K562 (cell line): ENCODE results near the gene SND1. TPM values are rescaled to one million over a fixed set of nuclear protein-coding genes. Genes with fewer than 3 reads are reported as not detected.

Source experiments
- ATAC-seq: fragments of 200-7000 bp; cut with Tn5 transposase; 3 replicates; pipeline ENCODE4 v1.9.1; 2020; ENCODE audit warnings: moderate library complexity
- BruUV-seq: library from RNA; stranded (reverse); fragments of 400-500 nt; replicated peaks from 2 replicates; lab custom pipeline; 2021; lab: Mats Ljungman, UMichigan
- CTCF ChIA-PET: fragments of 300-600 bp; formaldehyde crosslinking; extraction: SDS; loops from one replicate; lab custom pipeline; 2021; ENCODE audit warnings: low intra/inter-chr PET ratio; lab: Yijun Ruan, JAX
- POLR2A ChIA-PET: fragments of 300-600, 350-650 bp; sonication (Branson Sonifier 250); formaldehyde crosslinking; extraction: SDS; loops from one replicate; lab custom pipeline; 2021; ENCODE audit warnings: antibody characterized with exemption, inconsistent platforms; lab: Yijun Ruan, JAX
- DNase-seq, 4 experiments: peaks; one replicate each; pipeline versions ENCODE4 v3.0.0 to v3.0.0-alpha.2; 2011 to 2018; ENCODE audit warnings: low spot score in 3 of 4, mixed read lengths in 3 of 4; ENCODE audit errors: extremely low read depth in 1 of 4
- FAIRE-seq: peaks from 2 replicates; lab custom pipeline; 2011; peaks lifted over from hg19 to GRCh38; lab: Jason Lieb, UNC
- H2AFZ ChIP-seq: 2 replicates; pipeline ENCODE4 v1.6.0; 2011; ENCODE audit warnings: low read depth, low read length, control low read depth, inconsistent platforms
- H3K27ac ChIP-seq: fragments of 200-600 bp; 3 replicates; pipeline ENCODE4 v1.8.0; 2011; ENCODE audit warnings: low read depth, mild to moderate bottlenecking, control low read depth, inconsistent platforms, low read length, moderate library complexity, mixed read lengths; ENCODE audit errors: extremely low read depth
- H3K27me3 ChIP-seq, 2 experiments: fragments of 300-600 bp in 1 of 2; 2 replicates in 1 of 2; 3 replicates in 1 of 2; pipeline versions ENCODE4 v1.6.0 to v1.8.0; 2011; ENCODE audit warnings: inconsistent platforms in 2 of 2, low read length in 2 of 2, mild to moderate bottlenecking in 1 of 2, mixed read lengths in 1 of 2, moderate library complexity in 1 of 2; ENCODE audit not compliant: control insufficient read depth in 2 of 2, insufficient read depth in 2 of 2
- H3K36me3 ChIP-seq: fragments of 300-600 bp; 3 replicates; pipeline ENCODE4 v1.8.0; 2011; ENCODE audit warnings: mild to moderate bottlenecking, low read length, inconsistent platforms; ENCODE audit not compliant: control insufficient read depth, insufficient read depth
- H3K4me1 ChIP-seq, 2 experiments: fragments of 200-600 bp in 1 of 2; replicated peaks in 1 of 2; 2 replicates in 1 of 2; 3 replicates in 1 of 2; pipeline versions ENCODE4 v1.5.1 to v1.8.0; 2011; ENCODE audit warnings: inconsistent platforms in 2 of 2, low read length in 2 of 2, mild to moderate bottlenecking in 1 of 2, mixed read lengths in 1 of 2, moderate library complexity in 1 of 2; ENCODE audit not compliant: control insufficient read depth in 2 of 2, insufficient read depth in 2 of 2
- H3K4me2 ChIP-seq: 2 replicates; pipeline ENCODE4 v1.6.1; 2011; ENCODE audit warnings: low read length, control low read depth, inconsistent platforms, mixed read lengths; ENCODE audit not compliant: insufficient read depth
- H3K4me3 ChIP-seq: fragments of 200-600 bp; sonication (generic), shearing (Covaris generic); 2 replicates; pipeline ENCODE4 v1.5.1; 2016; ENCODE audit warnings: control low read depth, inconsistent platforms
- H3K79me2 ChIP-seq: fragments of 200-600 bp; 3 replicates; pipeline ENCODE4 v1.8.0; 2011; ENCODE audit warnings: low read length, inconsistent platforms; ENCODE audit not compliant: control insufficient read depth, insufficient read depth
- H3K9ac ChIP-seq, 2 experiments: 2 replicates each; pipeline versions ENCODE4 v1.6.0 to v1.6.1; 2011; ENCODE audit warnings: low read depth in 2 of 2, low read length in 2 of 2, control low read depth in 1 of 2, inconsistent platforms in 1 of 2, mild to moderate bottlenecking in 1 of 2, mixed read lengths in 1 of 2; ENCODE audit not compliant: insufficient read depth in 1 of 2
- H3K9me1 ChIP-seq: one replicate; pipeline ENCODE4 v1.6.0; 2011; ENCODE audit warnings: inconsistent platforms, mild to moderate bottlenecking, low read length, moderate library complexity; ENCODE audit not compliant: control insufficient read depth, insufficient read depth
- H3K9me3 ChIP-seq: replicated peaks from 2 replicates; pipeline ENCODE4 v1.5.1; 2011; ENCODE audit warnings: low read depth, low read length, inconsistent platforms; ENCODE audit not compliant: control insufficient read depth, insufficient read depth
- H4K20me1 ChIP-seq: replicated peaks from 2 replicates; pipeline ENCODE4 v1.6.1; 2011; ENCODE audit warnings: low read length, inconsistent platforms, mixed read lengths; ENCODE audit not compliant: control insufficient read depth, insufficient read depth
- ARID1B ChIP-seq: fragments of 450-650 bp; IDR thresholded peaks from 2 replicates; pipeline ENCODE4 v1.6.1; 2016; ENCODE audit warnings: antibody characterized with exemption, mild to moderate bottlenecking, inconsistent platforms
- C11orf30 ChIP-seq: fragments of 450-650 bp; IDR thresholded peaks from 2 replicates; pipeline ENCODE4 v1.6.1; 2016; ENCODE audit warnings: low read depth, mild to moderate bottlenecking
- FOS ChIP-seq: IDR thresholded peaks from 3 replicates; pipeline ENCODE4 v1.6.1; 2011; ENCODE audit not compliant: insufficient read length; ENCODE audit errors: extremely low read depth
- FOXP1 ChIP-seq: sonication (generic); formaldehyde crosslinking; IDR thresholded peaks from 2 replicates; pipeline ENCODE4 v1.8.0; 2022; ENCODE audit warnings: mild to moderate bottlenecking, missing genetic modification reagents
- POLR2G ChIP-seq: fragments of 200-400 bp; formaldehyde crosslinking; IDR thresholded peaks from 2 replicates; pipeline ENCODE4 v1.6.1; 2017; ENCODE audit warnings: low read depth, mild to moderate bottlenecking, antibody characterized with exemption, low read length, moderate library complexity
- SMARCA4 ChIP-seq: fragments of 450-650 bp; IDR thresholded peaks from 2 replicates; pipeline ENCODE4 v1.6.1; 2016
- SRF ChIP-seq, 2 experiments: fragments of 250-450, 450-650 bp in 1 of 2; sonication (Bioruptor Pico) in 1 of 2; sonication (generic) in 1 of 2; formaldehyde crosslinking; IDR thresholded peaks; 2 replicates each; pipeline versions ENCODE4 v1.5.0 to v1.5.1; 2020 to 2022; ENCODE audit warnings: mild to moderate bottlenecking in 1 of 2, missing genetic modification reagents in 1 of 2
- TARDBP ChIP-seq: fragments of 450-650 bp; IDR thresholded peaks from 2 replicates; pipeline ENCODE4 v1.6.1; 2016
- TCF7 ChIP-seq: sonication (generic); IDR thresholded peaks from 2 replicates; pipeline ENCODE4 v1.6.1; 2016; ENCODE audit warnings: antibody characterized with exemption, borderline replicate concordance
- TEAD1 ChIP-seq, 2 experiments: fragments of 450-650 bp in 1 of 2; sonication (generic) in 1 of 2; formaldehyde crosslinking; IDR thresholded peaks; 2 replicates each; pipeline versions ENCODE4 v1.4.0 to v1.8.0; 2020 to 2022; ENCODE audit warnings: mild to moderate bottlenecking in 2 of 2, missing genetic modification reagents in 1 of 2
- ZNF449 ChIP-seq: fragments of 250-450 bp; sonication (Bioruptor Pico); IDR thresholded peaks from 2 replicates; pipeline ENCODE4 v1.8.0; 2022; ENCODE audit warnings: moderate library complexity, mild to moderate bottlenecking, inconsistent platforms
- ZNF766 ChIP-seq: fragments of 200-800 bp; sonication (Bioruptor generic); conservative IDR thresholded peaks from 2 replicates; pipeline ENCODE4 v1.6.1; 2016; ENCODE audit warnings: missing genetic modification characterization, missing compliant biosample characterization
- ZNF780A ChIP-seq: fragments of 250-450 bp; sonication (Bioruptor Pico); IDR thresholded peaks from 2 replicates; pipeline ENCODE4 v1.5.0; 2021; ENCODE audit warnings: mild to moderate bottlenecking
- WGBS: fragments of 100-300 bp; shearing (Covaris generic); methylation state at CpG from one replicate; pipeline ENCODE4 v1.1.6; 2016; ENCODE audit warnings: low coverage, mixed read lengths; ENCODE audit not compliant: insufficient coverage; ENCODE audit errors: missing lambda C conversion rate; 5-methylcytosine and 5-hydroxymethylcytosine counted together
- in situ Hi-C: fragments of 300-500 bp; cut with MboI; formaldehyde crosslinking; loops from 4 replicates; pipeline ENCODE4 v1.15.0; 2018; ENCODE audit warnings: inconsistent platforms, mixed read lengths
- intact Hi-C: fragments of 100-400 bp; cut with micrococcal nuclease; formaldehyde crosslinking; loops from 2 replicates; pipeline ENCODE4 v1.14.2; 2022
- polyA plus RNA-seq, 8 experiments: library from polyadenylated mRNA; depleted of rRNA in 4 of 8; stranded (reverse) in 5 of 8; unstranded in 3 of 8; fragments of >200 nt; fragmentation: Nextera tagmentation in 2 of 8; fragmentation: Illumina TruSeq in 1 of 8; extraction: Ambion mirVana in 2 of 8; extraction: Trizol in 1 of 8; gene quantifications; 2 replicates each; pipeline versions ENCODE4 v1.2.1 to v1.2.3, GENCODE V29; 2011 to 2014; ENCODE audit warnings: inconsistent platforms in 1 of 8, missing spikeins in 1 of 8
- total RNA-seq, 7 experiments: library from RNA; depleted of rRNA in 6 of 7; stranded (reverse); fragments of >200 nt in 6 of 7; fragmentation: Illumina TruSeq in 2 of 7; extraction: Trizol in 2 of 7; gene quantifications; 2 replicates each; pipeline versions ENCODE4 v1.2.1 to v1.2.3, GENCODE V29; 2011 to 2021; ENCODE audit warnings: low replicate concordance in 1 of 7
- TF ChIP-seq, protein P1 (sequence below): fragments of 450-650 bp; conservative IDR thresholded peaks from 2 replicates; pipeline ENCODE4 v1.6.1; 2016; ENCODE audit warnings: missing genetic modification characterization, low read depth, mild to moderate bottlenecking, control low read depth, missing compliant biosample characterization

SND1 gene
- total and polyA plus RNA-seq, 9 of the 15 experiments (the other 6 are each of a cell fraction or from before 2014, with no cell fraction given) = 46.5 to 307 (median 191) TPM

GRCh38 chr7:128104108-128104742 lies 452.2 kb downstream of the SND1 start (continued):
- peak; percentile 63 for TF ChIP-seq POLR2G
- no peak for TF ChIP-seq ZNF766 (CRISPR knock-in tag)
- 0 out of 2 replicates have a peak, but pooled peaks have one; percentile 29 for TF ChIP-seq FOXP1
- no peak for TF ChIP-seq C11orf30
- no peak for TF ChIP-seq SMARCA4
- TF ChIP-seq ZNF449 (CRISPR knock-in tag) = no peak

GRCh38 chr7:128105228-128106022 lies 453.4 kb downstream of the SND1 start:
- peaks cover 7% of the 10 kb centered on the region; the same call in 1 of the 2 replicates for H4K20me1 ChIP-seq
- peaks cover 11 to 31% of the 10 kb centered on the region in 2 experiments; a peak in 3 of 5 replicates for H3K27me3 ChIP-seq
- no peak for DNase-seq
- no peaks in the 10 kb centered on the region for H3K9me1 ChIP-seq
- ATAC-seq = no peak; the same call in 2 of the 3 replicates
- no peaks in the 10 kb centered on the region for H3K9me3 ChIP-seq
- H3K27ac ChIP-seq = no peak overlapping the region
- no TSS peak for BruUV-seq
- POLR2A ChIA-PET = interaction anchor here (0.6 to 3.0 kb wide), 3 partner anchors 8 to 43 kb away, joined by 3 to 15 read pairs (median 13); no protein-coding TSS in a partner anchor
- intact Hi-C loops (no loop called here), in situ Hi-C loops (no loop called here)
- 0 out of 4 replicates have a peak overlapping the region, but pooled peaks of 1 of the 2 experiments have one; percentile 8 for H3K9ac ChIP-seq
- H3K4me3 ChIP-seq = no peak overlapping the region
- H3K4me2 ChIP-seq = no peak overlapping the region
- no peak for FAIRE-seq
- H2AFZ ChIP-seq = no peak overlapping the region
- CTCF ChIA-PET = no interaction called here
- no peaks in the 10 kb centered on the region for H3K36me3 ChIP-seq
- H3K79me2 ChIP-seq = no peaks in the 10 kb centered on the region
- peaks cover 3 to 21% of the 10 kb centered on the region in 2 experiments; a peak in 4 of 5 replicates for H3K4me1 ChIP-seq
- WGBS = 18% methylated on average over 11 of the region's 11 CpGs
- TF ChIP-seq, protein P1, sequence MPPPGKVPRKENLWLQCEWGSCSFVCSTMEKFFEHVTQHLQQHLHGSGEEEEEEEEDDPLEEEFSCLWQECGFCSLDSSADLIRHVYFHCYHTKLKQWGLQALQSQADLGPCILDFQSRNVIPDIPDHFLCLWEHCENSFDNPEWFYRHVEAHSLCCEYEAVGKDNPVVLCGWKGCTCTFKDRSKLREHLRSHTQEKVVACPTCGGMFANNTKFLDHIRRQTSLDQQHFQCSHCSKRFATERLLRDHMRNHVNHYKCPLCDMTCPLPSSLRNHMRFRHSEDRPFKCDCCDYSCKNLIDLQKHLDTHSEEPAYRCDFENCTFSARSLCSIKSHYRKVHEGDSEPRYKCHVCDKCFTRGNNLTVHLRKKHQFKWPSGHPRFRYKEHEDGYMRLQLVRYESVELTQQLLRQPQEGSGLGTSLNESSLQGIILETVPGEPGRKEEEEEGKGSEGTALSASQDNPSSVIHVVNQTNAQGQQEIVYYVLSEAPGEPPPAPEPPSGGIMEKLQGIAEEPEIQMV (tag) = no peak
- TF ChIP-seq ZNF780A (peak; percentile 8; the same call in 1 of the 2 replicates), TCF7 (no peak), TARDBP (no peak), FOS (no peak), ARID1B (no peak), SRF (CRISPR knock-in tag; IDR thresholded peaks at IDR 0.05) (no peak), TEAD1 (CRISPR knock-in tag; IDR thresholded peaks at IDR 0.05) (no peak)
